Eye (tissue), 1 donor: ENCODE data around the gene SOD3.

Source experiments
- DNase-seq: peaks from one replicate; pipeline ENCODE4 v3.0.0-alpha.2; 2015

SOD3 gene

GRCh38 chr4:24775750-24776149 is 19.6 kb upstream of the SOD3 start:
- DNase-seq: no peak

- no peak for DNase-seq
Measured at GRCh38 chr4:24777536-24778463, 17.6 kb upstream of the SOD3 start.

- DNase-seq: peak; percentile 81
Measured at GRCh38 chr4:24778464-24779225, 16.7 kb upstream of the SOD3 start.

DNA sequence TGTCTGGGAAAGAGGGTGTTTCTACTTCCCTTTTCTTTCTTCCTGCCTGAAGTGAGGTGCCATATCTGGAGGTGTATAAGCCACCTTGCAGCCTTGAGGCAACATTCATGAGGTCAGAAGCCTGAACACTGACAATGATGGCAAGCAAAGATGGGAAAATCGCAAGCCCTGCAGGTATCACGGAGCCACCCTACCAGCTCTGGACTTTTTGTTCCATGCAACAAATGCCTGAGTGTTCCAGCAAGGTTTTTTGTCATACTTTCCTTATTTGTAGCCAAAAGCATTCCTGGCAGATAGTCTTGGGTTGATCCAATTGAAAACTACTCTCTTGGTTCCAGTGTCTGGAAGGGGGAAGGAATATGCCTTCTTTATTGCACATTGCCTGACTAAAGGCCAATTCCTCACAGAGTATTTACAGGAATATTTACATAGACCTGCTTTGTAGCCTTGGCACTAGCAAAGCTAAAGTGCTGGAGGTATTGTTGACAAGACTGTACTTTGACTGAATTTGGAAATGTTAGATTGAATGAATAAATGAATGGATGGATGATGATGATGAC is 14.4 kb upstream of the SOD3 start:
- DNase-seq: no peak

DNA sequence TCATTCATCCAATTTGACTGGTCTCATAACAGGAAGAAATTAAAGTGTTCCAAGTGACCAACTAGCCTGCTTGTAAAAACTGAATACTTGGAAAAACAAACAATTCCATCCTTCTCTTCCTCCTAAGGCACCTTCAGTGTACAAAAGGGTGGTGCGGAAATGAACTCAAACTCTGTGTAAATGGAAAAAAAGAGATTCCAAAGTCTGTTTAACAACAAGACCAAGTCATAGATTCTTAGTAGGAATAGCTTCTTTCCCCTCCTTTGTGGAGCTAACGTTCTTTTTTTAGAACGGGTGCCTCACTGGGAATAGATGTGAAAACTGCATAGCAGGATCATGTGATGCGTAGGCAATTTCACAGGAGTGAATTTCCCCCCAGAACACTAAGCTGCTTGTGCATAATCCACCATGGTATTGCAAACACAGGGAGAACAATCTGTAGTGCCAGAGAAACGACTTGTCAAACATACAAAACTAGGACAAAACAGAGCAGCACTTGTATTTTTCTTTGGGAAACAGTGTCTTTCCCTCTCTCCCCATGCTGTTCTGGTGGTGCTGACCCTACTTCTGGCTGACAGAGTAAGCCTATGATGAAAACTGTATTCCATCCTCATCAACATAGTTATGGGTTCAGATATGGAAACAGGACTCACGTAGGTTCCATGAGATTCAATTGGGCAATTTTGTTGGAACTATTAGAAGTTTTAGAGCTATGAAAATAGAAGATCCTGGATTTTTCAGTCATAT is 13.2 kb upstream of the SOD3 start:
- DNase-seq: peak; percentile 27

DNA sequence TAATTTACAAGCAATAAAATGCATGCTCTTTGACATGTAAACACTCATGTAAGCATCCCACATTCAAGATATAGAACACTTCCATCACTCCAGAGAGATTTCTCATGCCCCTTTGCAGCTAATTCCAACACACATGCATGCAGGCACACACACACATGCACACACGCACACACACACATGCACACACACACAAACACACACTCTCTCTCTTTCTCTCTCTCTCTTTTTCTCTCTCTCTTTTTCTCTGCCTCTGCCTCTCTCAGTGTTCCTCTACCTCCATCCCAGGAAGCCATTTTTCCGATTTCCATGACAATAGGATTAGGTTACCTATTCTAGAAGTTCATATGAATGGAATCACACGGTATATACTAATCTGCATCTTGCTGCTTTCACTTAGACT is 11.9 kb upstream of the SOD3 start:
- no peak for DNase-seq

- no peak for DNase-seq
Measured at GRCh38 chr4:24791043-24791442, 4.3 kb upstream of the SOD3 start.

- no peak for DNase-seq
Measured at GRCh38 chr4:24792552-24792951, 2.8 kb upstream of the SOD3 start.

DNA sequence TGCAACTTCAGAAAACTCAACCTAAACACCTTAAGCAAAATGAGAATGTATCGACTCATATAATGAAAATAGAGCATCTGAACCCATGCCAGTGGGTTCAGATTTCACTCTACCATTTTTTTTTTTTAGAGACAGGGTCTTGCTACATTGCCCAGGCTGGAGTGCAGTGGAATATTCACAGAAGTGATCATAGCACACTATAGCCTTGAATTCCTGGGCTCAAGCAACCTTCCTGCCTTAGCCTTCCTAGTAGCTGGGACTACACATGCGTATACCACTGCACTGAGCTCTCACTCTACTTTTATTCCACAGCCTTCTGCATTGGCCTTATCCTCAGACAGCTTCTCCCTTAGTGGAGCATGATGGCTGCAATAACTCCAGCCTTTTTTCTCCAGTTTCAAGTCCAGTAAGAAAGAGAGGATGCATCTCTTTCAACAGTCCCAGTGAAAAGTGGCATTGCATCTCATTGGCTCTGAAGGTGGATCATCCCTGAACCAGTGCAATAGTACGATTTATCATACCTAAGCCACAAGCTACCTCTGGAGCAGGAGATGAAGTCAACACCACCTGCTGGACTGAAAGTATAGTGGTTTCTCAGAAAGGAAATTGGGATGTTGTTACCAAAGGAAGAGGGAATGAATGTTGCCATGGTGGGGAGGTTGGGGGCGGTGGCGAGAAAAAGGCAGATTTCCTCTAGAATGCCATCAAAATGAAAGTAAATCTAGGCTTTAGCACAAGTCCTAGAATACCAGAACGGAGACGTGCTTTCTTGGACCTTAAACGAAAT is 2.0 kb upstream of the SOD3 start:
- DNase-seq: no peak

DNA sequence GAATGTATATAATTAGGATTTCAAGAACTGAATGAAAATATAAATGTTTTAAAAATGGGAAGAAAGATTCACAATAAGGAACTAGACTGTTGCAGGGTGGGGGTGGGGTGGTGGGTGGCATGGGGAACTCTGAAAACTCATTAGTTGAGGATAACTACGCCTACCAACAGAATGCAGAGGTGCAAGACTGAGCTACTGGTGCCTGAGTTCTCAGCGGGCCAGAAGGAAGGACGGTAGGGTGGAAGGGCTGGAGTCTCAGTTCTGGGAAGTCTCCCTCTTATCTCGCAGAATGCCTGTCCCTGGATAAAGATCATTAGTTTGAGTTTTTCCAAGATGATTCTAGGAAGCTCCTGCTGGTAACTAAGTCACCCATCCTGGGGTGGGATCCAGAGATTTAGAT is 1.3 kb upstream of the SOD3 start:
- no peak for DNase-seq

DNA sequence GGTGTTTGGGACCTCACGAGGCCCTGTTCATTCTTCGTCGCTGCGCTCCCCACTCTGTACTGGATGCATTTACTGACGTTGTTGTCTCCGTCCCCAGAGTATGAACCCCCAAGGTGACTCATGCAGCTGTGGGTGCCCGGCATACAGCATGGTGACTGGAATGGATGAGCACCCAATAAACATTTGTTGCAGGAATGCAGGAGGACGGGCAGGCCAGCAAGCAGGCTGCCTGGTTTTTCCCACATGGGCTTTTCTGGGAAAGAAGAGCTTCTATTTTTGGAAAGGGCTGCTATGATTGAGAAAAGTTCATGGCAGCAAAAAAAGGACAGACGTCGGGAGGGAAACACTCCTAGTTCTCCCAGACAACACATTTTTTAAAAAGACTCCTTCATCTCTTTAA is 893 bp upstream of the SOD3 start:
- DNase-seq: no peak

DNA sequence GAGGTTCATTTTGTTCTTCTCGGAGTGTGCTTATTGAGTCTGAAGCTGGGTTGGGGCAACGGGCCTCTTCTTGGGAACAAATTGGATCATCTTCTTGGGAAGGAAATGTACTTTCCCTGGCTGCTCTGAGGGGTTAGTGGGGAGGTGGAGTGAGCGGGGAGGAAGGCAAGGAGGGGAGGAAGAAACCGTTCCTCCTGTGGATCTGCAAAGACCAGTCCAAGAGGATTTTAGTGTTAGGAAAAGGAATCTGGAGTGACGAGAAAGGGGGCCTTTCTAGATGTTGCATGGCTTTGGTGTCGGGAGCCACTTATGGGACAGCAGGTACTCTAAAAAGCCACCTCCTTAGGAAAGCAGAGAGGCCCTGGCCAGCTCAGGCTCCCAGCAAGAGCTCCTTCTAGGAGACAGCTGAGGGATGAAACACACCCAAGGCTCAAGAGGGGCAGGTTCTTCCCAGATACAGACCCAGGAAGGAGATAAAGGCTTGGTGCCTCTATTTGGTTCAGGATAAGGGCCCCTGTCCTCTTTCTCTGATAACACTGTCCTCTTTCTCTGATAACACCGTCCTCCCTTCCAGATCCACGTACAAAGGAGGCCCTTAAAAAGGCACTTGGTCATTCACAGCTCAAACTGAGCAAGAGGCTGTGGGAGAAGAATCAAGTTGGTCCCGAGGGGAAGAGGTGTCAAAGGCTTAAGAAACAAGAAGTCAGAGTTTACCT is 451 bp downstream of the SOD3 start:
- DNase-seq: no peak

DNA sequence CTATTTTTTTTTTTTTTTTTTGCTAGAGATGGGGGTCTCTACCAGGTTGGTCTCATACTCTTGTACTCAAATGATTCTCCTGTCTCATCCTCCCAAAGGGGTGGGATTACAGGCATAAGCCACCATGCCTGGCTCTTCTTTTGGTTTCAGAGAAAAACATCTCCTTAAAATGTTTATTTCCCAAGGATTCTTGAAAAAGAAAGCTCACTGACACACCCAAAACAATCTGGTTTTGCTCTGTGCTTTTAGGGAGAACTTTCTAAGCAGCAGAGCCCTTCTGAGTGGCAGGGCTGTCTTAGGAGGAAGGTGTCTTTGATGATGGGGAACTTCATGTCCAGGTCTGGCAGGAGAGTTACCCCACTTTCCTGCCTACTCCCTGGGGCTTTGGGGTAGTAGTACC is 1.2 kb downstream of the SOD3 start:
- no peak for DNase-seq

- DNase-seq: no peak
Measured at GRCh38 chr4:24798036-24798610, 2.8 kb downstream of the SOD3 start.

DNA sequence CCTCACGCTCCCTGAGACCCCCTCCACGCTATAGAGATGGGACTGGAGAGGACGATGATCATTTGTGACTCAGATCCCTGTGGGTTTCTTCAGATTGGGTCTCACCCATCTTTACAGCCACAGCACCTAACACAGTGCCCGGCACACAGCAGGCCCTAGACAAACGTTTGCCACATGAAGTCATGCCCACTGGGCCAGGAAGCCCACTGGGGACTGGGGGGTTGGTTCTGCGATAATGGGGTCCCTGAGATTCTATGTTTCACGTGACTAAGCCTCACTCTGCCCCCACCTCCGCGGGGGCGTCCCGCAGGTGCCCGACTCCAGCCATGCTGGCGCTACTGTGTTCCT is 3.8 kb downstream of the SOD3 start:
- DNase-seq: no peak

DNA sequence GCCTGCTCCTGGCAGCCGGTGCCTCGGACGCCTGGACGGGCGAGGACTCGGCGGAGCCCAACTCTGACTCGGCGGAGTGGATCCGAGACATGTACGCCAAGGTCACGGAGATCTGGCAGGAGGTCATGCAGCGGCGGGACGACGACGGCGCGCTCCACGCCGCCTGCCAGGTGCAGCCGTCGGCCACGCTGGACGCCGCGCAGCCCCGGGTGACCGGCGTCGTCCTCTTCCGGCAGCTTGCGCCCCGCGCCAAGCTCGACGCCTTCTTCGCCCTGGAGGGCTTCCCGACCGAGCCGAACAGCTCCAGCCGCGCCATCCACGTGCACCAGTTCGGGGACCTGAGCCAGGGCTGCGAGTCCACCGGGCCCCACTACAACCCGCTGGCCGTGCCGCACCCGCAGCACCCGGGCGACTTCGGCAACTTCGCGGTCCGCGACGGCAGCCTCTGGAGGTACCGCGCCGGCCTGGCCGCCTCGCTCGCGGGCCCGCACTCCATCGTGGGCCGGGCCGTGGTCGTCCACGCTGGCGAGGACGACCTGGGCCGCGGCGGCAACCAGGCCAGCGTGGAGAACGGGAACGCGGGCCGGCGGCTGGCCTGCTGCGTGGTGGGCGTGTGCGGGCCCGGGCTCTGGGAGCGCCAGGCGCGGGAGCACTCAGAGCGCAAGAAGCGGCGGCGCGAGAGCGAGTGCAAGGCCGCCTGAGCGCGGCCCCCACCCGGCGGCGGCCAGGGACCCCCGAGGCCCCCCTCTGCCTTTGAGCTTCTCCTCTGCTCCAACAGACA is 4.4 kb downstream of the SOD3 start:
- peak; percentile 71 for DNase-seq

- DNase-seq: peak; percentile 61
Measured at GRCh38 chr4:24800325-24800895, 5.0 kb downstream of the SOD3 start.

- no peak for DNase-seq
Measured at GRCh38 chr4:24801136-24801855, 5.9 kb downstream of the SOD3 start.

- peak; percentile 26 for DNase-seq
Measured at GRCh38 chr4:24802648-24803047, 7.3 kb downstream of the SOD3 start.
